ENCODE measurements around the gene STK38.
A peak's percentile ranks its signal among the peaks of the same experiment; 100 is the strongest.
"Not testable (repeated sequence)": the region's sequence is repeated elsewhere in the genome, so short reads cannot be mapped to it uniquely, and the experiment has no call there.

STK38 gene

GRCh38 chr6:36463676-36464075 is 83.6 kb downstream of the STK38 start:
- peaks cover 80% of the 10 kb centered on the region for H3K79me2 ChIP-seq (ENCODE audit: control insufficient read depth, insufficient read depth, low read length, unreplicated experiment)
- H3K4me1 ChIP-seq (ENCODE audit: control insufficient read depth, insufficient read depth, low read length, unreplicated experiment), result peaks cover 10% of the 10 kb centered on the region
- H3K4me3 ChIP-seq (ENCODE audit: low read depth, low read length), result no peak overlapping the region
- H3K27ac ChIP-seq (ENCODE audit: low read depth, low read length), result peak overlapping the region; percentile 44
- H3K27me3 ChIP-seq (ENCODE audit: insufficient read depth, low read length), result no peaks in the 10 kb centered on the region
- H3K36me3 ChIP-seq (ENCODE audit: insufficient read depth, low read length), result peaks cover 10% of the 10 kb centered on the region
- no peak overlapping the region for H2AFZ ChIP-seq (ENCODE audit: low read length, unreplicated experiment)

GRCh38 chr6:36461646-36462045 is 85.6 kb downstream of the STK38 start:
- Histone ChIP-seq H3K79me2 (ENCODE audit: control insufficient read depth, insufficient read depth, low read length, unreplicated experiment) (peaks cover 81% of the 10 kb centered on the region), H3K4me1 (ENCODE audit: control insufficient read depth, insufficient read depth, low read length, unreplicated experiment) (peaks cover 10% of the 10 kb centered on the region), H2AFZ (ENCODE audit: low read length, unreplicated experiment) (no peak overlapping the region), H3K36me3 (ENCODE audit: insufficient read depth, low read length) (peaks cover 10% of the 10 kb centered on the region), H3K4me3 (ENCODE audit: low read depth, low read length) (no peak overlapping the region), H3K27ac (ENCODE audit: low read depth, low read length) (no peak overlapping the region), H3K27me3 (ENCODE audit: insufficient read depth, low read length) (no peaks in the 10 kb centered on the region)

- peaks cover 10% of the 10 kb centered on the region for H3K4me1 ChIP-seq (ENCODE audit: control insufficient read depth, insufficient read depth, low read length, unreplicated experiment)
- peaks cover 77% of the 10 kb centered on the region for H3K79me2 ChIP-seq (ENCODE audit: control insufficient read depth, insufficient read depth, low read length, unreplicated experiment)
- H3K4me3 ChIP-seq (ENCODE audit: low read depth, low read length), result no peak overlapping the region
- no peaks in the 10 kb centered on the region for H3K27me3 ChIP-seq (ENCODE audit: insufficient read depth, low read length)
- H3K27ac ChIP-seq (ENCODE audit: low read depth, low read length), result no peak overlapping the region
- no peak overlapping the region for H2AFZ ChIP-seq (ENCODE audit: low read length, unreplicated experiment)
- peaks cover 10% of the 10 kb centered on the region for H3K36me3 ChIP-seq (ENCODE audit: insufficient read depth, low read length)
Observed at GRCh38 chr6:36460916-36461315, 86.4 kb downstream of the STK38 start.

GRCh38 chr6:36459501-36459900 is 87.8 kb downstream of the STK38 start:
- peaks cover 81% of the 10 kb centered on the region for H3K79me2 ChIP-seq (ENCODE audit: control insufficient read depth, insufficient read depth, low read length, unreplicated experiment)
- H3K4me3 ChIP-seq (ENCODE audit: low read depth, low read length), result no peak overlapping the region
- no peaks in the 10 kb centered on the region for H3K27me3 ChIP-seq (ENCODE audit: insufficient read depth, low read length)
- H2AFZ ChIP-seq (ENCODE audit: low read length, unreplicated experiment), result no peak overlapping the region
- H3K27ac ChIP-seq (ENCODE audit: low read depth, low read length), result no peak overlapping the region
- H3K4me1 ChIP-seq (ENCODE audit: control insufficient read depth, insufficient read depth, low read length, unreplicated experiment), result peaks cover 10% of the 10 kb centered on the region
- H3K36me3 ChIP-seq (ENCODE audit: insufficient read depth, low read length), result peaks cover 17% of the 10 kb centered on the region

- Histone ChIP-seq H2AFZ (ENCODE audit: low read length, unreplicated experiment) (no peak overlapping the region), H3K27ac (ENCODE audit: low read depth, low read length) (no peak overlapping the region), H3K27me3 (ENCODE audit: insufficient read depth, low read length) (no peaks in the 10 kb centered on the region), H3K79me2 (ENCODE audit: control insufficient read depth, insufficient read depth, low read length, unreplicated experiment) (peaks cover 70% of the 10 kb centered on the region), H3K36me3 (ENCODE audit: insufficient read depth, low read length) (0 out of 2 replicates have a peak, but pooled peaks cover 7% of the 10 kb centered on the region), H3K4me3 (ENCODE audit: low read depth, low read length) (no peak overlapping the region), H3K4me1 (ENCODE audit: control insufficient read depth, insufficient read depth, low read length, unreplicated experiment) (no peaks in the 10 kb centered on the region)
Observed at GRCh38 chr6:36455486-36456027, 91.7 kb downstream of the STK38 start.

GRCh38 chr6:36452897-36453296 is 94.4 kb downstream of the STK38 start:
- not testable (repeated sequence) for H3K27me3 ChIP-seq (ENCODE audit: insufficient read depth, low read length); H3K4me1 ChIP-seq (ENCODE audit: control insufficient read depth, insufficient read depth, low read length, unreplicated experiment); H2AFZ ChIP-seq (ENCODE audit: low read length, unreplicated experiment); H3K27ac ChIP-seq (ENCODE audit: low read depth, low read length); H3K4me3 ChIP-seq (ENCODE audit: low read depth, low read length)
- peaks cover 21% of the 10 kb centered on the region for H3K36me3 ChIP-seq (ENCODE audit: insufficient read depth, low read length)
- H3K79me2 ChIP-seq (ENCODE audit: control insufficient read depth, insufficient read depth, low read length, unreplicated experiment), result peaks cover 74% of the 10 kb centered on the region

GRCh38 chr6:36449173-36449572 is 98.1 kb downstream of the STK38 start:
- H3K4me3 ChIP-seq (ENCODE audit: low read depth, low read length); H3K27me3 ChIP-seq (ENCODE audit: insufficient read depth, low read length); H3K27ac ChIP-seq (ENCODE audit: low read depth, low read length); H2AFZ ChIP-seq (ENCODE audit: low read length, unreplicated experiment): not testable (repeated sequence)
- H3K79me2 ChIP-seq (ENCODE audit: control insufficient read depth, insufficient read depth, low read length, unreplicated experiment), result peaks cover 73% of the 10 kb centered on the region
- H3K4me1 ChIP-seq (ENCODE audit: control insufficient read depth, insufficient read depth, low read length, unreplicated experiment), result peaks cover 13% of the 10 kb centered on the region
- H3K36me3 ChIP-seq (ENCODE audit: insufficient read depth, low read length), result peaks cover 18% of the 10 kb centered on the region

- Histone ChIP-seq H2AFZ (ENCODE audit: low read length, unreplicated experiment) (no peak overlapping the region), H3K27ac (ENCODE audit: low read depth, low read length) (peak overlapping the region; percentile 99), H3K27me3 (ENCODE audit: insufficient read depth, low read length) (no peaks in the 10 kb centered on the region), H3K4me1 (ENCODE audit: control insufficient read depth, insufficient read depth, low read length, unreplicated experiment) (peaks cover 31% of the 10 kb centered on the region), H3K79me2 (ENCODE audit: control insufficient read depth, insufficient read depth, low read length, unreplicated experiment) (peaks cover 66% of the 10 kb centered on the region), H3K36me3 (ENCODE audit: insufficient read depth, low read length) (peaks cover 18% of the 10 kb centered on the region), H3K4me3 (ENCODE audit: low read depth, low read length) (no peak overlapping the region)
Observed at GRCh38 chr6:36445621-36446020, 101.7 kb downstream of the STK38 start.

GRCh38 chr6:36444470-36444869 is 102.8 kb downstream of the STK38 start:
- peak overlapping the region; percentile 94 for H3K4me3 ChIP-seq (ENCODE audit: low read depth, low read length)

More at GRCh38 chr6:36444470-36444869, 102.8 kb downstream of the STK38 start:
- Histone ChIP-seq H3K36me3 (ENCODE audit: insufficient read depth, low read length) (peaks cover 15% of the 10 kb centered on the region), H3K79me2 (ENCODE audit: control insufficient read depth, insufficient read depth, low read length, unreplicated experiment) (peaks cover 58% of the 10 kb centered on the region), H3K4me1 (ENCODE audit: control insufficient read depth, insufficient read depth, low read length, unreplicated experiment) (peaks cover 33% of the 10 kb centered on the region), H3K27me3 (ENCODE audit: insufficient read depth, low read length) (no peaks in the 10 kb centered on the region), H3K27ac (ENCODE audit: low read depth, low read length) (peak overlapping the region; percentile 99), H2AFZ (ENCODE audit: low read length, unreplicated experiment) (no peak overlapping the region)
